Hematopoietic multipotent progenitor cell treated with erythropoietin and hydrocortisone succinate and interleukin-3 and kit ligand, for 8 days (in vitro differentiated cells): ENCODE data around the gene CLIP1.
"Not testable (repeated sequence)": the region's sequence is repeated elsewhere in the genome, so short reads cannot be mapped to it uniquely, and the experiment has no call there.

Experiments used
- DNase-seq: peaks from one replicate; pipeline ENCODE4 v3.0.0-alpha.2; 2015

CLIP1 gene

DNA sequence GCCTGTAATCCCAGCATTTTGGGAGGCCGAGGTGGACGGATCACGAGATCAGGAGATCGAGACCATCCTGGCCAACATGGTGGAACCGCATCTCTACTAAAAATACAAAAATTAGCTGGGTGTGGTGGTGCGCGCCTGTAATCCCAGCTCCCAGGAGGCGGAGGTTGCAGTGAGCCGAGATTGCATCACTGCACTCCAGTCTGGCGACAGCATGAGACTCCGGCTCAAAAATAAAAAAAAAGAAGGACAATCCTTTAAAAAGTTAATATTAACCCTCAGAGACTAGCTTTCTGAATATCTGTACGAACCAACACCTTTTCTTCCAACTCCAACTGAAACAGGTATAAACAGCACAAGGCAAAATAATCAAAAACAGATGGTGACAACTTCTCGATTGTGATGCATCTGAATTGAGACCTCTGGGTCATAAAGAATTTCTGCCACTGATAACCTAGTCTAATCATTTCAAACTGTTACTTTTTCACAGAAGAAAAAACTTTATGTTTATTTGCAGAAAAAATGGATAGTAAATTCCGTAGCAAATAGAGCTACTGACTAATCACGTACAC, 27.8 kb downstream of the CLIP1 start:
- no peak for DNase-seq

DNA sequence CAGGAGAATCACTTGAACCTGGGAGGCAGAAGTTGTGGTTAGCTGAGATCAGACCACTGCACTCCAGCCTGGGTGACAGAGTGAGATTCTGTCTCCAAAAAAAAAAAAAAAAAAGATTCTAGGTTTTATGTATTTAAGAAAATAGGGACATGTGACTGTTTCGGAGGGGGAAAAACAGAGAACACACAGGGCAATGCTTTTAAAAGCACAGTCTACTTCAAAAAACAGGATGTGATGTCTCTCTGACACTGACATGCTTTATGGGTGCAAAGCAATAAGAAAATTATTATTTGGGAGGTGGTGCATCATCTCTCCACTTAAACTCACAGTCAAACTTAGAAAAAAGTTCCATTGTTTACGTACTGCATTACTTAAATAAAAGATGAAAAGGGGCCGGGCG, 28.7 kb downstream of the CLIP1 start:
- no peak for DNase-seq

DNA sequence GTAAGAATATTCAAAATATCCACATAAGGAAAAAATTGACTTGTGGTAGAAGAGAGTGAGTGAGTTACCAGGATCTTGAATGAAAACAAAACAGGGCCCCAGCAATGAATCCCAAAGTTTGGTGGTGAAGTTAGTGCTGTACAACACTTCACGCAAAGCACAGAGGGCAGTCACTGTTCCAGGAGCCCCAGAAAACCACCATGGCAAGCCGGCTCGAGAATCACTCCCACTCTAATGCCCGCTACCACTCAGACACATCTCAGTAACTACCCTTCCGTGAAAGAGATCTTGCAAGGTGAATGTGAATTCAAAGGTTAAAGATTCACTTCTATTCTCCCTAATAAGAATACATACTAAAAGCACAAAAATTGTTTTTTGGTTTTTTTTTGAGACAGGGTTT, 30.1 kb downstream of the CLIP1 start:
- no peak for DNase-seq

GRCh38 chr12:122389677-122390076, 32.8 kb downstream of the CLIP1 start:
- DNase-seq, result no peak

DNA sequence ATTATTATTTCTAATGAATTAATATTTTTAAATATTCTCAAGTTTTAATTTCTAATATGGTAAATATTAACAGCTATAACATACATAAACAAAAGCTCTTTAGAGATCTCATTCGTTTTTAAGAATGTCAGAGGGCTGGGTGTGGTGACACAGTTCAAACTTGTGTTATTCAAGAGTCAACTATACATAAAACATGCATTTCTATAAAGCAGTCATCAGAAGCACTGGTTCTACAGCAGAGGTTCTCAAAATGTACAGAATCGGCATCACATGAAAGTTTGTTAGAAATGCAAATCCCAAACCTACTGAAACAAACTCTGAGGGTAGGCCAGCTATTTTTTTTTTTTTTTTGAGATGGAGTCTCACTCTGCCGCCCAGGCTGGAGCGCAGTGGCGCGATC, 34.6 kb downstream of the CLIP1 start:
- DNase-seq, result no peak

GRCh38 chr12:122385171-122386016, 37.1 kb downstream of the CLIP1 start:
- no peak for DNase-seq

DNA sequence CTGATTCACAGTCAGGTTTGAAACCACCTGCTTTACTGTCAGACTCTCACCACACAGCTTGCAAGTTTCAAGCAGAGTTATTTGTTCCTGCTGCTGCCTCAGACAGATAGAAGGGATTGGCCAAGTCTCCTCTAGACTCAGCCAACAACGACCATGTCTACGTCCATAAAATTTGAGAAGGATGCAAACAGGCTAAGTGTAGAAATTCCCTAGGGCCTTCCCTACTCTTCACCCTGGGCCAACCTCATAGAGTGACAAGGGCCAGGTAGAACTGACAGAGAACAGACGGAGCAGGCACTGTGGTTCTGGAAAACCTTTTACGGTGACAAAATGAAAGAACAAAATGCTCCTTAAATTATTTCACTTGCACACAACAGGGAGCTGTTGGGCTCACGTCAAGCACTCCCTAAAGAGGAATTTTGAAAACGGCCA, 39.5 kb downstream of the CLIP1 start:
- DNase-seq, result no peak

DNA sequence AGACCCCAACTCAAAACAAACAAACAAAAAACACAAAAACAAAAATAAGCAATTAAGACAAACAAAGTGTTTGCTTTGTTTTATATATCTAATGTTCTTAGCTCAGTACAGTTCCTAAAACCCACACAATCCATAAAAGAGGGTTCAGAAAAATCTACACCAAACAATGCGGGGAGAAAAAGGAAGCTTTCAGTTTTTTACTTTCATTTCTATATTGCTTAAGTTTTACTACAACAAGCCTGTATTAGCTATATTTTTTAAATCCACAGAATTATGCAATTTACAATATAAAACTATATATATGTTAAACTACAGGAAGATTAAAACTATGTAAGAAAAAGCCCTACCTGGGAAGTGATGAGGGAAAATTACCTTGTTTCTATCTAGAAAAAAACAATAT, 41.4 kb downstream of the CLIP1 start:
- no peak for DNase-seq

DNA sequence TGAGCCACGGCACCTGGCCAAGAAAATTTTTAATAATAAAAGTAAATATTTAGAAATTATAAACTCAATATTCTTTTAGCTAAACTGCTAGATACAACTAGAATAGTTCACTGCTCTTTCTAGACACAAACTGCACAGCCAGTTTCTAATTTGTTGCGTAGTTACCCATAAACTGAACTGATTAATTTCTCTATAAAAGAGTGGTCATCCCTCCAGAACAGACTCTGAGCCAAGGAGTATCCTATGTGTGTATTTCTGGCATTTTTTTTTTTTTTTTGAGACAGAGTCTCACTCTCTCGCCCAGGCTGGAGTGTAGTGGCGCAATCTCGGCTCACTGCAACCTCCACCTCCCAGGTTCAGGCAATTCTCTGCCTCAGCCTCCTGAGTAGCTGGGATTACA, 45.7 kb downstream of the CLIP1 start:
- not testable (repeated sequence) for DNase-seq

DNA sequence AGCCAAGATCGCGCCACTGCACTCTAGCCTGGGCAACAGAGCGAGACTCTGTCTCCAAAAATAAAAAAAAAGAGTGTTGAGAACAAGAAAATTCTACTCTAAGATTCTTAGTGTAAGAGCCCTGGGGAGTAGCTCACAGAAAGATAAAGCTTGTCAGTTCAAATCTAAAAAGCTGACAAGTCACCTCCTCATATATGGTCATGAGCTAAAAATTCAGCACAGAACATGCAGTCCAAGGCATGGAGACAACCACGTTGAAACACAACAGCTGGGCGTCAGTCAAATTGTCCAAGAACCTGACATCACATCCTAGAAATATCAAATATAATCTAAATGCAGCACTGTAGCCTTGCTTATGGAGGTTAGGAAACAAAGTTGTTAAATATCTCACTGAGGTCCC, 47.8 kb downstream of the CLIP1 start:
- DNase-seq, result no peak

GRCh38 chr12:122371475-122372045, 50.9 kb downstream of the CLIP1 start:
- no peak for DNase-seq

DNA sequence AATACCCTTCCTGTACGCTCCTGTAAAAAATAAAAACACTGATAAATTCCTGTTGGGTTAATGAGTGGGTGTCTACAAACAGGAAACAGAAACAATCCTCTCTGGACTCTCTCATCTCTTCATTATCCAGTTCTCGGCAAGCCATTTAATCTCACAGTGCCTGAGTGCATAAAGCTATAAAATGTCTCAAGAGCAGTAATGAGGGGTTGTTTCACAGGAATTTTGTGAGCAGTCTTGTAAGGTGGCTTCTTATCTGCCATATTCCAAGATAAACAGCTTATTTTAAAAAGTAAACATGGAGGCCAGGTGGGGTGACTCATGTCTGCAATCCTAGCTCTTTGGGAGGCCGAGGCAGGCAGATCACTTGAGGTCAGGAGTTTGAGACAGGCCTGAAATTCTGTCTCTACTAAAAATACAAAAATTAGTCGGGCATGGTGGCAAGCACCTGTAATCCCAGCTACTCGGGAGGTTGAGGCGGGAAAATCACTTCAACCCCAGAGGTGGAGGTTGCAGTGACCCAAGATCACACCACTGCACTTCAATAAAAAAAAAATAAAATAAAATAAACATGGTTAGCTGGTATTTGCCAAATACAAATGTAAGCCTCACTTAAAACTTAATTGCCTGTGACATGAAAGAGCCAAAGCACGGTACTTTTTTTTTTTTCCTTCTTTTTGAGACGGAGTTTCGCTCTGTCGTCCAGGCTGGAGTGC, 54.0 kb downstream of the CLIP1 start:
- no peak for DNase-seq

- not testable (repeated sequence) for DNase-seq
These were observed 54.8 kb downstream of the CLIP1 start for GRCh38 chr12:122367632-122368031.

DNA sequence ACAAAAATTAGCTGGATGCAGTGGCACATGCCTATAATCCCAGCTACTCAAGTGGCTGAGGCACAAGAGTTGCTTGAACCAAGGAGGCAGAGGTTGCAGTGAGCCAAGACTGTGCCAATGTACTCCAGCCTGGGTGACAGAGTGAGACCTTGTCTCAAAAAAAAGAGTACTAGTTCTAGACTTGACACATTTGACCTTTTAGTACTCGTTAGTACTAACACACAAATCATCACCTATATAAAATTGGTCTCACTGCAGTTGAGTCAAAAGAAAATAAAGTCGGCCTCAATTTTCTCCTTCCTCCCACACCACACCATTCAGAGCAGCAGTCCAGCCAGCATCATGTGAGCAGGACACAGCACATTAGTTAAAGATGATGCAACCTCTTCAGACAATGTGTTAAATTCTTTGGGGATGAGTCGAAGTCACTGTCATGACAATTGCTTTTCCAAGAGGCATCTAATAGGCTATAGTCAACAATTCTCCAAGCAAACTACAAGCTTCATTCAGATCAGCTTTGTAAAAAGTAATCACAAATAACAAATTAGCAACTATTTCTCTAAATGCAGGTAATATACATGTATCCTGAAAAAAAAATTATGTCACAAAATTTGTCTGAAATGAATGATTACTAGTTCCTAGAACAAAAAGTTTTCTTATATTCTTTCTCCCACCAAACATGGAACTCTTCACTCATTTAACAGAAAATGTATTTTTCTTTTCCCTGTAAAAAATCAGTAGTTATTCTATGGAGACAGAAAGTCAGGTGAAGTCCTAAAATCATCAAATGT, 55.6 kb downstream of the CLIP1 start:
- DNase-seq, result peak; percentile 6

- not testable (repeated sequence) for DNase-seq
These were observed 57.2 kb downstream of the CLIP1 start for GRCh38 chr12:122365226-122365625.

DNA sequence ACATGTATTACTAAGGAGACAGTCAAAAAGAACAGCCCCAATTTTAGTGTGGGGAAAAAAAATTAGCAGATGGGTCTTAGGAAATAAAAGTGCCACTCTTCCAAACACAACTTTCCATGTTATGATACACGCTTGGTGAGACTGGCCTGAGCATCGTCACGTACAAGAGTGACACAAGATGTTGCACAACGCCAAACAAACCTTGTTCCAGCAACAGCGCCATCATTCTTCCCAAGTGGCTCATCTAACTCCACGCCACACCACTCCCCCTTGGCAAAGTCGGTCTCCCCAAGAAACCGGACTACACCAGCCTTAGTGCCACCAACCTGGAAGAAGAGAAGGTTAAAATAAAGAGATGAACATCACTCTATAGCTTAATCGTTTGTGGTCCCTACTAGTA, 58.7 kb downstream of the CLIP1 start:
- DNase-seq, result no peak

GRCh38 chr12:122362755-122363154, 59.7 kb downstream of the CLIP1 start:
- DNase-seq, result peak; percentile 54

- not testable (repeated sequence) for DNase-seq
These were observed 64.1 kb downstream of the CLIP1 start for GRCh38 chr12:122358403-122358802.

DNA sequence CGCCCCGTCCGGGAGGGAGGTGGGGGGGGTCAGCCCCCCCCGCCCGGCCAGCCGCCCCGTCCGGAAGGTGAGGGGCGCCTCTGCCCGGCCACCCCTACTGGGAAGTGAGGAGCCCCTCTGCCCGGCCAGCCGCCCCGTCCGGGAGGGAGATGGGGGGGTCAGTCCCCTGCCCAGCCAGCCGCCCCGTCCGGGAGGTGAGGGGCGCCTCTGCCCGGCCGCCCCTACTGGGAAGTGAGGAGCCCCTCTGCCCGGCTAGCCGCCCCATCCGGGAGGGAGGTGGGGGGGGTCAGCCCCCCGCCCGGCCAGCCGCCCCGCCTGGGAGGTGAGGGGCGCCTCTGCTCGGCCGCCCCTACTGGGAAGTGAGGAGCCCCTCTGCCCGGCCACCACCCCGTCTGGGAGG, 64.9 kb downstream of the CLIP1 start:
- DNase-seq, result not testable (repeated sequence)

DNA sequence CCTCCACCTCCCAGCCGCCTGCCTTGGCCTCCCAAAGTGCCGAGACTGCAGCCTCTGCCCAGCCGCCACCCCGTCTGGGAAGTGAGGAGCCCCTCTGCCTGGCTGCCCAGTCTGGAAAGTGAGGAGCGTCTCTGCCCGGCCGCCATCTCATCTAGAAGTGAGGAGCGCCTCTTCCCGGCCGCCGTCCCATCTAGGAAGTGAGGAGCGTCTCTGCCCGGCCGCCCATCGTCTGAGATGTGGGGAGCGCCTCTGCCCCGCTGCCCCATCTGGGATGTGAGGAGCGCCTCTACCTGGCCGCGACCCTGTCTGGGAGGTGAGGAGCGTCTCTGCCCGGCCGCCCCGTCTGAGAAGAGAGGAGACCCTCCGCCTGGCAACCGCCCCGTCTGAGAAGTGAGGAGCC, 65.5 kb downstream of the CLIP1 start:
- DNase-seq, result not testable (repeated sequence)

DNA sequence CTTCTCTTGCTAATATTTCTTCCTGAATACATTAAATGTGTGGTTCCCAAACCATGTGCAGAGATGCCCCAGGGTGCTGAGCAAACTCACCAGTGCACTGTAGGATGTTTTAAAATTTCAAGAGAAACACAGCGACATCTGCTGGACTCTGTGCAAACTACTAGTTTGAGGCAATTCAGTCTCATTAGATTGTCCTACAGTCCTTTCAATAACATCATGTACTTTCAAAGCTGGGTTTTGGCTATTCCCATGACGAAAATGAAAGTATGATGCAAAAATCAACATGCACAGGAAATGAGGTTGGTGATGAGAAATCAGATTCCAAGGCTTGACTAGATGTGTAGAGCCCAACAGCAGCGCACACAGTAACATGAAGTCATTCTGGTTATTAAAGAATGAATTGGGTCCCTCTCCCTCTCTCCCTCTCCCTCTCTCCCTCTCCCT, 66.3 kb downstream of the CLIP1 start:
- peak; percentile 66 for DNase-seq

DNA sequence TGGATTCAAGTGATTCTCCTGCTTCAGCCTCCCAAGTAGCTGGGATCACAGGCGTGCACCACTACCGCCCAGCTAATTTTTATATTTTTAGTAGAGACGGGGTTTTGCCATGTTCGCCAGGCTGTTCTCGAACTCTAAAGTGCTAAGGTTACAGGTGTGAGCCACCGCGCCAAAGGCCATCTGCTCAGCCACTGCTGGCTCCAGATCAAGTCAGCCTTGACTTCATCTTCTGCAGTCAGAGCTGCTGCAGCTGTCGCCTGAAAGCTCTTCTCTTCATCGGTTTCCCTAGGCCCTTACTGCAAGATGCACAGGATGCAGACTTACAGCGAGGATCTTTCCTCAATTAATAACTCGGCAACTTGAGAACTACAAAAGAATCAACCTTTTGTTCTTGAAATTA, 66.8 kb downstream of the CLIP1 start:
- DNase-seq, result no peak
